ENCODE measurements around the gene DICER1. TPM values are rescaled to one million over a fixed set of nuclear protein-coding genes. Genes with fewer than 3 reads are reported as not detected.
"Not testable (repeated sequence)": the region's sequence is repeated elsewhere in the genome, so short reads cannot be mapped to it uniquely, and the experiment has no call there.

The DICER1 gene, protein sequence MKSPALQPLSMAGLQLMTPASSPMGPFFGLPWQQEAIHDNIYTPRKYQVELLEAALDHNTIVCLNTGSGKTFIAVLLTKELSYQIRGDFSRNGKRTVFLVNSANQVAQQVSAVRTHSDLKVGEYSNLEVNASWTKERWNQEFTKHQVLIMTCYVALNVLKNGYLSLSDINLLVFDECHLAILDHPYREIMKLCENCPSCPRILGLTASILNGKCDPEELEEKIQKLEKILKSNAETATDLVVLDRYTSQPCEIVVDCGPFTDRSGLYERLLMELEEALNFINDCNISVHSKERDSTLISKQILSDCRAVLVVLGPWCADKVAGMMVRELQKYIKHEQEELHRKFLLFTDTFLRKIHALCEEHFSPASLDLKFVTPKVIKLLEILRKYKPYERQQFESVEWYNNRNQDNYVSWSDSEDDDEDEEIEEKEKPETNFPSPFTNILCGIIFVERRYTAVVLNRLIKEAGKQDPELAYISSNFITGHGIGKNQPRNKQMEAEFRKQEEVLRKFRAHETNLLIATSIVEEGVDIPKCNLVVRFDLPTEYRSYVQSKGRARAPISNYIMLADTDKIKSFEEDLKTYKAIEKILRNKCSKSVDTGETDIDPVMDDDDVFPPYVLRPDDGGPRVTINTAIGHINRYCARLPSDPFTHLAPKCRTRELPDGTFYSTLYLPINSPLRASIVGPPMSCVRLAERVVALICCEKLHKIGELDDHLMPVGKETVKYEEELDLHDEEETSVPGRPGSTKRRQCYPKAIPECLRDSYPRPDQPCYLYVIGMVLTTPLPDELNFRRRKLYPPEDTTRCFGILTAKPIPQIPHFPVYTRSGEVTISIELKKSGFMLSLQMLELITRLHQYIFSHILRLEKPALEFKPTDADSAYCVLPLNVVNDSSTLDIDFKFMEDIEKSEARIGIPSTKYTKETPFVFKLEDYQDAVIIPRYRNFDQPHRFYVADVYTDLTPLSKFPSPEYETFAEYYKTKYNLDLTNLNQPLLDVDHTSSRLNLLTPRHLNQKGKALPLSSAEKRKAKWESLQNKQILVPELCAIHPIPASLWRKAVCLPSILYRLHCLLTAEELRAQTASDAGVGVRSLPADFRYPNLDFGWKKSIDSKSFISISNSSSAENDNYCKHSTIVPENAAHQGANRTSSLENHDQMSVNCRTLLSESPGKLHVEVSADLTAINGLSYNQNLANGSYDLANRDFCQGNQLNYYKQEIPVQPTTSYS (N-terminal part only)
- 10 to 100 TPM; 46.1 to 60.9 (median 53.6) TPM for polyA plus RNA-seq (ENCODE audit: insufficient read length in 4 of 4)

DNA sequence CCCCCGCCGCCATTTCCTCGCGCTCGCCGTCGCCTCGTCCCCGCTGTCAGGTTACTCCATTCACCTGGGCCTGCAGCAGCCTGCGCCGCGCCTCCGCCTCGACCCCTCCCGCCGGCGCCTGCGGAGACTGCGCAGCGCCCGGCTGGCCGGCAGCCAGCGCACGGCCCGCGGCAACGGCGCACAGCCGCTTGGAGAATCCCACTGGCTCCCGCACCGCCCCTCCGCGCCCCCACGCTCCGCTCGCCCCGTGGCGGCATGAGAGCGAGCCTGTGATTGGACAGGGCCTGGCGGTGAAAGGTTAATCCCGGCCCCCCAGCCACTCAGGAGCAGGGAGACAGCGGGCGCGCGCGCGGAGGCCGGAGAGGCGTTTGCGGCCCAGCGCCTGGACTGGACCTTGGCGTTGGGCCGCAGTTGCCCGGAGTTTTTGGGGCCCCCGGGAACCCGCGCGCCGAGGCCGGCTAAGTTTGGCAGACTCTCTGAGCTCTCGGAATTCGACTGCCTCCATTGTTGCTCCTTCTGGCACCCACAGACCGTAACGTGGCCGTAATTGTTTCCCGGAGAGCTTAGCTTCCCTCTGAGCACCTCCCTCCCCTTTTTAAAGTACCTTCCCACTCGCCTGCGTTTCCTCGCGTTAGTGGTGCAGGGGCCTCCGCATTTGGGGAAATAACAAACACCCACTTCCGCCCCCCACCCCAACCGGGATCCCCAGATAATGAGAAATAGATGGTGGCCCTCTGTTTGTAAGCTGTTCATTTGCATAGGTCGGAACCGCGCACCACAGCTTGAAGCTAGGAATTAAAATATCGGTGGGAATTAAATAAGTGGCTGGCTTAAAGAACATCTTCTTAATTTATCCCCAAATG, at the start of gene DICER1:
Gene DICER1 (minus strand): TSS at position 203 of the 863 bp plus-strand sequence. CDS start 24,071 bp downstream, outside the sequence.
- DNase-seq (ENCODE audit: low read depth in 4 of 4, low spot score in 3 of 4) = peak; percentile 92 to 94 (median 93)

DNA sequence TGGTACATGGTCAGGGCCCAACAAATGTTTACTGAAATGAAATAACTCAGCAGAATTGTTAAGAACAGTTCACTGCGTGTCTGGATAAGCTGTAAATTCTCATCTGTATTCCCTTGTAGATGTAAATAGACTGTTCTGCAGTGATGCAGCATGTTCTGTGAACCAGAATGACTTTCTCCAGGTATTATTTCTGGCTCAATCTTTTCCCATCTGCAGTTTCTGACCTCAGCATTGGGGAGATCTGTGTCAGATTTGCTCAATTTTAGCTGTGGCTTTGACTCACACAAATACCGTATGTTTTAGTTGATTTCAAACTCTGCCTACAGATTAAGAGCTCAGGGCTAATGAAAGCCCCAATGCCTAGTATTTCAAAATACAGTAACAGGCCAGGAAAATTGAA, 49.2 kb upstream of the DICER1 start:
- no peak for DNase-seq (ENCODE audit: low read depth in 4 of 4, low spot score in 3 of 4)

DNA sequence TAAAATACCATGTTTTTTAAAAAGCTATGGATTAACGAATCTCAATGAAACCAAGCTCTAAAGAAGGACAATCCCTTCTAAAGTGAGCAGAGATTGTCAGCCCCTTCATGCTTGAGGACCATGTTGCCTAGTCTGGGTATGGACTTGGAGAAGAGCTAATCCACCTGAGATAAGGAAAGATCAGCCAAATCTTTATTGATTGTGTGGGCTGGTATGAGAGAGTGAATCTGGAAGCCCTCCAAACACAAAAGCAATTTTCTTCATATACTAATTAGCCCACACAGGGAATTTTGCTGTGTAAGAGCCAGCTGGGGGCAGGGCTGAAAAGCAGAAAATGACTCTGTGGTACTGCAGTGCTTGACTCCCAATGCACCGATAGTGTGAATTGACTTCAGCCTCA, 47.4 kb upstream of the DICER1 start:
- DNase-seq (ENCODE audit: low read depth in 4 of 4, low spot score in 3 of 4) = no peak

DNA sequence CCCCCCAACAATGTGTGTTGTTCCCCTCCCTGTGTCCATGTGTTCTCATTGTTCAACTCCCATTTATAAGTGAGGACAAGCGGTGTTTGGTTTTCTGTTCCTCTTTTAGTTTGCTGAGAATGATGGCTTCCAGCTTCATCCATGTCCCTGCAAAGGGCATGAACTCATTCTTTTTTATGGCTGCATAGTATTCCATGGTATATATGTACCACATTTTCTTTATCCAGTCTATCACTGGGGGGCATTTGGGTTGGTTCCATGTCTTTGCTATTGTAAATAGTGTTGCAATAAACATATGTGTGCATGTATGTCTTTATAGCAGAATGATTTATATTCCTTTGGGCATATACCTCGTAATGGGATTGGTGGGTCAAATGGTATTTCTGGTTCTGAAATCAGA, 44.4 kb upstream of the DICER1 start:
- not testable (repeated sequence) for DNase-seq (ENCODE audit: low read depth in 4 of 4, low spot score in 3 of 4)

DNA sequence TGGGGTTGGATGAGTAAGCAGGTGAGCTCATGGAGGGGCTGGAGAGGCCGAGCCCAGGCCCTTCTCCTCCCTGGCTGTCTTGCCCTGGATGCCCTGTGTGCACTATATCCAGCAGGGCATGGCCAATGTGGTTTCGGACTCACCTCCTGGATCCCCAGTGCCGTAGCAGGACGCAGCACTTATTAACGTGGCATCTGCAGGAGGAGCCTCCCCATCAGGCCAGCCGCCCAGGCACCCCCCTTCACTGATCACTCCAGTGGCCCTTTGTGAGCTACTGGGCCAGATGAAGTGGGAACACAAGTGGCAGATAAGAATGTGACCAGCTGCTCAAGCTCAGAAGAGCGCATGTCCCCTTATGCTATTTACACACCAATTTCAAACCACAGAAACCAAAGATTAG, 43.1 kb upstream of the DICER1 start:
- no peak for DNase-seq (ENCODE audit: low read depth in 4 of 4, low spot score in 3 of 4)

DNA sequence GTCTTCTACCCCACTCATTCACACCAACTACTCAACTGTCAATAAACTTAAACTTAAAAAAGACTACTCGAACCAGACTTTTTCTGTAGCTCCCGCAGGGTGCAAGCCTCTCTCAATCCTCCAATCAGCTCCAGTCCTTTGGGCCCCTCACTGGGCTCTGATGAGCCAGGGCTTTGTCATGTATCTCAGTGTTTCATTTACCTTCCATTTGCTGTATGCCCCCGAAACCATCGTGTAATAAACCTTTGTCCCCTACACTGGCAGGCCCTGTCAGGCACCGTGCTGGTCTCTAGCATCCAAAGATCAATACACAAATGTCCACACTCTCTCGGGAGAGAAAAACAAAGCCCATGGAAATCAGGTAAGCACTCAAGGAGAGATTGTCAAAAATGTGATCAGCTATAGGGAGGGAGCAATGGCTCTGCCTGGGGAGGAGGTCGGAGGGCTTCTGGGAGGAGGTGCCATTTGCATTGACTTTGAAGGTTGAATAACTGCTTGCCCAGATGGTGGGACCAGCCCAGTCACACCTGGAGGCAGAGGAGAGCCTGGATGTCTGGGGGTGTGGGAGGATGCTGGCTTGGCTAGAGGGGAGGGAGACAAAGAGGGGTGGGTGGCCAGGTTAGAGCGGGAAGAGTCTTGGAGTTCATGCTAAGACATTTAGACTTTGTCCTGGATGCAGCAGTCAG, 42.1 kb upstream of the DICER1 start:
- no peak for DNase-seq (ENCODE audit: low read depth in 4 of 4, low spot score in 3 of 4)

DNA sequence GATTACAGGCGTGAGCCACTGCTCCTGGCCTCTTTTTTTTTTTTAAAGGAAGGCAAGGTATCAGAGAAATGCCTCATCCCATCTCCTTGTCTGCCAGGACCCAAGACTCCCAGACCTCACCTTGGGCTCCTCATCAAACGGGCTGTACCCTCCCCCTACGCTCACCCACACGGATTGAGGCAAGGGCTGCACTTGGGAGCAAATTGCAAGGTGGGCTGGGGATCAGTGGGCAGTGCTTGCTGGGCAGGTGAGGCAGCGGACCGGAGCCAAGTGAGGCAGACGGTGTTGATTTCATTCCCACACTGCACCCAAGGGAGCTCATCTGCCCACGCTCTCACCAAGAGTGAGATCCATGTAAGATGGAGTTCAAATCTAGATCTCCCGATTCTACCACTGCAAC, 41.0 kb upstream of the DICER1 start:
- no peak for DNase-seq (ENCODE audit: low read depth in 4 of 4, low spot score in 3 of 4)

DNA sequence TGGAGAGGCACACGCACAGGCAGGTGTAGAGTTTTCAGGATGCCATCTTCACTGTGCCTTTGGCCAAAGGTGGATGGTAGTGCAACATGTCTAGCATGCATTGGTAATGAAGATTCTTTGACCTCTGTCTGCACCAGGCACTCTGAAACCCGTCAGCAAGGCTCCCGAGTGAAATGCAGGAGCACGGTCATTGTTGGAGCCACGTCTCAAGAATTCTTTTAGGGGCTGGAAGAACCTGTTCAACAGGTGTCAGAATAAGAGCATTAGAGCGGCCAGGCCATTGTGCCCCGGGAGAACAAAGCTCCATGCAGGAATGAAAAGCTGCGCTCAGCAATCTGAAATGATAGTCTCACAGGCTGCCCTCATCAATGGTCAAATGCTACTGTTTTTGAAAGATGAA, 40.2 kb upstream of the DICER1 start:
- peak in 1 of 4 donors; percentile 55 for DNase-seq (ENCODE audit: low read depth in 4 of 4, low spot score in 3 of 4)

DNA sequence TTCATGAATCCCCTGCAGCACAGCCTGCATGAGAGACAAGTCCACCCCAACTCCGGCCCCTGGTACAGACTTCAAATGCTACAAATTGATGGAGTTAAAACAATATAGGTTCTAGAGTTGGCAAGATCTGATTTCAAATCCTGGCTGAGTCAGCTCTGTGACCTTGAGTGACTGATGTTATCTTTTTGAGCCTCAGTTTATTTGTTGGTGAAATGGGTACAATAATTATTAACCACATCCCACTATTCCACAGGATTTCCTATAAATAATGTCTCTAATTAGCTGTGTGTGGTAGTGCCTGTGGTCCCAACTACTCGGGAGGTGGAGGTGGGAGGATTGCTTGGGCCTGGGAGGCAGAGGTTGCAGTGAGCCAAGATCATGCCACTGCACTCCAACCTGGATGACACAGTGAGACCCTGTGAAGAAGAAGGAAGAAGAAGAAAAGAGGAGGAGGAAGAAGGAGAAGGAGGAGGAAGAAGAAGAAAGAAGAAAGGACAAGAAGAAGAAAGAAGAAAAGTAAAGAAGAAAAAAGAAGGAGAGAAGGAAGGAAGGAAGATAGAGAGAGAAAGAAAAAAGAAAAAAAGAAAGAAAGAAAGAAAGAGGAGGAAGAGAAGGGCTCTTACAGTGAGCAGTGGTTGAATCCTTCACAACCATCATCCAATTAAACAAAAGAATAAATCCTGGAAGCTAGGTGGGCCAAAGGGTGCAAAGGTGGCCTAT, 39.7 kb upstream of the DICER1 start:
- DNase-seq (ENCODE audit: low read depth in 4 of 4, low spot score in 3 of 4) = no peak

DNA sequence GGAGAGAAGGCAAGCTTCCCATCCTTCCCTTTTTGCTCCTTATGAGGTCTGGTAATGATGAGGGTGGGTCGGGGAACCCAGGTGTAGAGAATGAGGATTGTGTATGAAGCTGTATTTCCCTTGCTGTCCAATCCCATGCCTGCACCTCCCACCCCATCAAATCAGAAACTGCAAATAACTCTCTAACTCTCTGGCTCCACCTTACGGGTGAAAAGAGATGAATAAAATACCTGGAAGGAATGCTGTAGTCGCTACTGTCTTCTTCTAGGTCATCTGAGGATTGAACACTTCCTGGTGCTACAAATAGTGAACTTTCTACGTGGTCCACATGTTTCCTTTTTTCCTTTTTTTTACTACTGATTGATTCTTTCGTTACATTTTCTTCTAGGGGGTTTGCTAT, 38.9 kb upstream of the DICER1 start:
- no peak for DNase-seq (ENCODE audit: low read depth in 4 of 4, low spot score in 3 of 4)

DNA sequence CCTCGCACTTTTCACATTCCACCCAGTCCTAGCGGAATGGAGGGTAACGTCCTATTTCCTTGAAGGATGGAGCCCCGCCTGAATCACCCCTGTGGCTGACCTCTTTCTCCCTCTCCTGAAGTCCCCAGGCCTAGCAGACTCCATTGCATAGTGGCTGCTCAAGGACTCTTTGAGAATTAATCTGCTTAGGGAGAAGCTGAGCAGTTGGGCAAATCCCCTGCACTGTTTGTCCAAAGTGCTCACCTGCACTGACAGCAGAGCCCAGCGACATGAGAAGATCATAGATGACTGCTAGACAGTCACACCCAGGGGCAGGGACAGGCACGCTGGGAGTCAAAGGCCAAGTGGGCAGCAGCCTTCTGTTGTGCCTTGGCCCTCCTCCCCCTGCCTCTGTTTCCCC, 37.7 kb upstream of the DICER1 start:
- DNase-seq (ENCODE audit: low read depth in 4 of 4, low spot score in 3 of 4) = no peak

DNA sequence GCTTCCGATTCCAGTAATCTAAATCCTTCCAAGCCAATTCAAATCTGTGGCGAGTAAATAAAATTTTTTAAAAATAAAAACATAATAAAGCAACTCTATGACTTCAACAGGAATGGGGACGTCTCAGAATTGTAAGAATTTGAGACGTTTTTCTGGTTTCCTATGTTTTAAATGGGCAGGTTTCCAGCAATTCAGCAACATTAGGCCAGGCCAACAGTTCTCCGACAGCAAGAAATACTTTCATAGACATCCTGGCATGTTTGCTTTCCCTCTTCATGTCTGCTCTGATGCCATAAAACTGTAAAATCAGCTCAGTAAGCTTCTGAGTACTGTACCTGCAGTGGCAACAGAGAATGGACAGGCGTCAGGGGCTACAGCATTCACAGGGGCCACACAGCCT, 35.8 kb upstream of the DICER1 start:
- DNase-seq (ENCODE audit: low read depth in 4 of 4, low spot score in 3 of 4) = no peak

DNA sequence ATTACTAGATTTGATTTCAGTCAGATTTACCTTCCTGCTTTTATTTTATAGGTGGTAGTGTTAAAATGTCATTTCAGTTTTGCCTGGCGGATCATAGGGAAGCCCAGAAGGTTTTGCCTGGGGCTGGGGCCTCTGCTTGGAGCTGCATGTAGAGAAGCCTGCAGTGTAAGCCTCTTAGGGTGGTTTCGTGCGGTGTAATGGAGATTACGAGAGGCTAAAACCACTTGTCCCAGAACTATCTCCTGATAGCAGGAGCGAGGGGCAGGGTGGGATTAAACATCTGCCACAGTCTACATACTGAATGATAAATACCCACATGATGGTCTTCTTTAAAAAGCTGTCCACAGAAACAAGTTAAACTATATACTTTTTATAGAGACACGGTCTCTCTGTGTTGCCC, 35.0 kb upstream of the DICER1 start:
- no peak for DNase-seq (ENCODE audit: low read depth in 4 of 4, low spot score in 3 of 4)

DNA sequence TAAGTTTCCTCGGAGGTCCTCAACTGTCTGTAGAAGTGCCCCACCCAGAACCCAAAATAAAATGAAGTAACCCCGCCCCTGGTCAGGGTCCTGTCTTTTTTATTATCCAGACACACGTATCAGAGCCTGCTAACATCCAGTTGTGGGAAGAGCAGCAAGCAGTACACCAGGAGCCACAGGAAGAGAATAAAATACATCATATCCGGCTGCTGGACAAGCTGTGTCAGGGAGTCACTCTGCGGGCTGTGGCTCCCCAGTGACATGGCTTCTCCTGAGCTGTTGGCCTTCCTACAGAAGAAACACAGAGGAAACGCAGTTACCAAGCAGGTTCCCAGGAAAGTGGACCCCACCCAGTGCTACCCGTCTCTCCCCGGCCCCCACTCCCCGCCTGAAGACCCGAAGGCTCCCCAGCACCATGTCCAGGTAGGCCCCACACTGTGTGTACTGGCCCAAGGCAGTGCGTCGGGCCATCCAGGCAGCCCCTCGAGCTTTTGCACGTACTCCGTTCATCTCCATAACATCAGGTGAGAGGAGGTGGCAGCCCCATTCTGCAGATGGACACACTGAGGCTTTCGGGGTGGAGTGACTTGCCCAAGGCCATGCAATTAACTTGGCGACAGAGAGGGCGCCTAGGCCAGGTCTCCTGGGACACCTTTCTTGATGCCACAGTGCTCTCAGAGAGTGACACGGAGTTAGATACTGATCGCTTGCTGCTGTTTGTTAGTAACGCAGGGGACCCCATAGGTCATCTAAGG, 34.3 kb upstream of the DICER1 start:
- DNase-seq (ENCODE audit: low read depth in 4 of 4, low spot score in 3 of 4) = no peak

DNA sequence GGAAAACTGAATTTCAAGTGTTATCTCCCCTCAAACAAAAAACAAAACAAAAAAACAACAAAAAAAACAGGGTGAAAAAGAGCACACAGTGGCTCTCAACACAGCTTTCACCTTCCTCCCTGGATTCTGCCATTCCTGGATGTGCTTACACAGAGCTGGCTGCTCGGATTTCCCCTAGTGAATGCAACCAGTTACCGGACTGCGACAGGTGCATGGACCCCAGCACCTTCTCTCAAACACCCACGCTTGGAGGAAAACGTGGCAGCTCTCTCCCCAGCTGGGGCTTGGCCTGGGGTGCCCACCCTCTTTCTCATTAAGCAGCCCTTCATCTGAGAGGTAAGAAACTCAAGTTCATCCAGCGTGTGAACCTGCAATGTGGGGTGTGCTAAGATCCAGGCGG, 33.5 kb upstream of the DICER1 start:
- DNase-seq (ENCODE audit: low read depth in 4 of 4, low spot score in 3 of 4) = no peak

DNA sequence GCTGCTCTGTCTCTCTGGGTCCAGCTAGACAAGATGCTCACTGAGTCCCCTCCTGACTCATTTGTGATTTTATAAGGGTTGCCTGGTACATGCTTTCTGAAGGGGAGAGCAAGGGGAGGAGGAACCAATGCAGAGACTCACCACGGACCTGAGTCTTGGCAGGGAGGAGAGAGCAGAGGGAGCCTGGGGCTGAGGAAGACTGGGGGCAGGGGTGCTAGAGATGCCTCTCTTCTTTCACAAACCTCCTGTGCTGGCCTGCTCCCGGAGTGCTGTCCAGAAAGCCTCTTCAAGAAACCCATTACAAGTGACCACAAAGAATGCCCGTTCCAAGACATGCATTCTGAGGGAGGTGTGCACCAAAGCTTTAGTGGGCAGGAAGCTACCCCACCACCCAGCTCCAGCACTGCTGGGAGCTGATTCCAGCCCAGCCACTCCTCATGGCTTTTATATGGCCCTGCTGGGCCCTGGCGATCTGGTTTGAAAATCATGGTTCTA, 33.1 kb upstream of the DICER1 start:
- no peak for DNase-seq (ENCODE audit: low read depth in 4 of 4, low spot score in 3 of 4)

DNA sequence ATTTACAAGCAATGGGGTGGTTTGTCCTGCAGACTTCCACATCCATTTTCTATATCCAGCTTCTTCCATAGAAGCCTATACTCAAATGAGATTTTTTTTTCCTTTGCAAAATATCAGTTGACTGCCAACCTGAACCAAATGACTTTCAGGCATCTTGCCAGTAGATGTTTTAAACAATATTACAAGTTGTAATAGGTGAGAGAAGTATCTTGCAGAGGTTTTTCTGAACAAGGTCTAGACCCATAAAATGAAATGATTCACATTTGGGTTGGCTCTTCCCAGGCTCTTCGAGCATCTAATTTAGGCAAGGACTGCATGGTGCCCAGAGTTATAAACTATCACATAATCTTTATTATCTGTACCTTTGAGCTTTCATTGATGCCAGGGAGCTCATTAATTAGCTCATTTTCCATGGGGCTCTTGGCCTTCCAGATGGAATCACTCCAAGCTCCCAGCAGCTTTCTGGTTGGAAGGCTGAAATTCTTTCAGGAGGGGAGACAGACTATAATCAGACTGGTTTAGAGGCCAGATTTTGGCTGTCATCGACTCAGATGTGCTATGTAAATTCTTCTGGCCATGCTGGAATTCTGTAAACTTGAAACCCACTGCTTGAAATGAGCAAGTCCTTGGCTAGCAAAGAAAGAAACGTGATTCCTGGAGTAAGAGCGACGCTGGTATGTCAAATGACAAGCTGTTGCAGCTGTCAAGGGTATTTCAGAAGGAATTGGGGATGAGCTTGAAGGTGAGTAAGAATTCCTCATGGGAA, 32.2 kb upstream of the DICER1 start:
- DNase-seq (ENCODE audit: low read depth in 4 of 4, low spot score in 3 of 4) = no peak

Measured in right renal pelvis (tissue), 4 donors.